Panc1 (cell line): ENCODE measurements around the gene SHISA5. TPM values are rescaled to one million over a fixed set of nuclear protein-coding genes. Genes with fewer than 3 reads are reported as not detected.

ENCODE experiments used
- ATAC-seq: fragments of 200-7000 bp; cut with Tn5 transposase; 2 replicates; pipeline ENCODE4 v1.9.1; 2020; ENCODE audit warnings: mild to moderate bottlenecking, moderate library complexity
- BruUV-seq: library from RNA; stranded (reverse); fragments of 400-500 nt; replicated peaks from 2 replicates; lab custom pipeline; 2021; lab: Mats Ljungman, UMichigan
- CTCF ChIA-PET: fragments of 300-600 bp; sonication (Branson Sonifier 250); formaldehyde crosslinking; loops from one replicate; lab custom pipeline; 2022; ENCODE audit warnings: antibody characterized with exemption; lab: Charles Lee
- POLR2A ChIA-PET: fragments of 300-600 bp; sonication (Branson Sonifier 250); formaldehyde crosslinking; loops from one replicate; lab custom pipeline; 2022; ENCODE audit warnings: antibody characterized with exemption; lab: Charles Lee
- DNase-seq: peaks from one replicate; pipeline ENCODE4 v3.0.0-alpha.2; 2010; ENCODE audit warnings: low read depth, low spot score
- H3K27ac ChIP-seq: 2 replicates; pipeline ENCODE4 v1.5.1; 2011; ENCODE audit warnings: mild to moderate bottlenecking, low read length, inconsistent platforms
- H3K27me3 ChIP-seq: fragments of 200-500 bp; sonication (Bioruptor generic); 2 replicates; pipeline ENCODE4 v1.6.0; 2014; ENCODE audit warnings: low read length, inconsistent platforms; ENCODE audit not compliant: control insufficient read depth, insufficient read depth
- H3K36me3 ChIP-seq: fragments of 200-500 bp; sonication (Bioruptor generic); 2 replicates; pipeline ENCODE4 v1.5.1; 2014; ENCODE audit warnings: inconsistent platforms, mild to moderate bottlenecking, low read length, moderate library complexity; ENCODE audit not compliant: control insufficient read depth, insufficient read depth
- H3K4me1 ChIP-seq: 2 replicates; pipeline ENCODE4 v1.5.1; 2011; ENCODE audit warnings: inconsistent platforms, mild to moderate bottlenecking, low read length, moderate library complexity; ENCODE audit not compliant: control insufficient read depth, insufficient read depth
- H3K4me3 ChIP-seq, 2 experiments: 2 replicates each; pipeline ENCODE4 v1.5.1; 2011 to 2012; ENCODE audit warnings: low read depth in 2 of 2, low read length in 2 of 2, mild to moderate bottlenecking in 2 of 2, inconsistent platforms in 1 of 2, moderate library complexity in 1 of 2
- H3K9me3 ChIP-seq: fragments of 200-500 bp; sonication (Bioruptor generic); 2 replicates; pipeline ENCODE4 v1.5.1; 2014; ENCODE audit warnings: low read depth, mild to moderate bottlenecking, inconsistent platforms, low read length, moderate library complexity; ENCODE audit not compliant: control insufficient read depth, insufficient read depth
- CTCF ChIP-seq: fragments of 450-650 bp; IDR thresholded peaks from 2 replicates; pipeline ENCODE4 v1.5.1; 2017; ENCODE audit warnings: mild to moderate bottlenecking
- POLR2AphosphoS5 ChIP-seq: IDR thresholded peaks from 2 replicates; pipeline ENCODE4 v1.6.1; 2012; ENCODE audit warnings: mild to moderate bottlenecking, low read depth, low read length, moderate library complexity
- REST ChIP-seq, 2 experiments: IDR thresholded peaks; 2 replicates each; pipeline ENCODE4 v1.6.1; 2011 to 2012; ENCODE audit warnings: low read depth in 2 of 2, control low read depth in 1 of 2, low read length in 1 of 2, mild to moderate bottlenecking in 1 of 2, moderate library complexity in 1 of 2; ENCODE audit not compliant: insufficient read depth in 1 of 2
- SIN3A ChIP-seq: IDR thresholded peaks from 2 replicates; pipeline ENCODE4 v1.6.1; 2012; ENCODE audit warnings: low read depth, mild to moderate bottlenecking, low read length, moderate library complexity, borderline replicate concordance; ENCODE audit not compliant: insufficient read depth
- TCF7L2 ChIP-seq: IDR thresholded peaks from 2 replicates; pipeline ENCODE4 v1.6.1; 2011; ENCODE audit warnings: mild to moderate bottlenecking, low read depth, low read length, inconsistent platforms
- in situ Hi-C: cut with HindIII; loops from 2 replicates; pipeline ENCODE4 v1.10.0; 2016; ENCODE audit warnings: low sequenced_read_pairs, low pct_unique_long_range_greater_than_20kb
- intact Hi-C: fragments of 100-400 bp; cut with micrococcal nuclease; formaldehyde crosslinking; loops from one replicate; pipeline ENCODE4 v1.10.0; 2022; ENCODE audit not compliant: unreplicated experiment
- total RNA-seq: library from RNA; stranded (reverse); gene quantifications from one replicate; pipeline ENCODE4 v1.2.1, GENCODE V29; 2021; ENCODE audit not compliant: unreplicated experiment

Gene SHISA5
- total RNA-seq, 1 experiment from 2014 or later: 122 TPM

GRCh38 chr3:48434591-48435222, 69.3 kb downstream of the SHISA5 start:
- H3K4me3 ChIP-seq: no peak overlapping the region
- no peak for ATAC-seq
- POLR2A ChIA-PET: no interaction called here
- H3K36me3 ChIP-seq: no peaks in the 10 kb centered on the region; the same call in 1 of the 2 replicates
- no peaks in the 10 kb centered on the region; the same call in 1 of the 2 replicates for H3K4me1 ChIP-seq
- in situ Hi-C loops: no loop called here
- no peaks in the 10 kb centered on the region for H3K27me3 ChIP-seq
- TF ChIP-seq TCF7L2 (no peak), CTCF (no peak), SIN3A (no peak), REST (IDR thresholded peaks at IDR 0.05; ENCODE audit: insufficient read depth in 1 of 2, low read depth in 2 of 2, low read length in 1 of 2) (no peak), POLR2AphosphoS5 (no peak)
- no TSS peak for BruUV-seq
- intact Hi-C loops: loop anchor here (5.0 kb wide), 3 partner anchors 32 to 162 kb away; no protein-coding TSS in a partner anchor
- H3K27ac ChIP-seq: no peak overlapping the region
- no peak for DNase-seq
- no peaks in the 10 kb centered on the region for H3K9me3 ChIP-seq
- CTCF ChIA-PET: interaction anchor here (1.0 kb wide), 1 partner anchor 34 kb away, joined by 8 read pairs; no protein-coding TSS in a partner anchor

- Histone ChIP-seq H3K36me3 (no peaks in the 10 kb centered on the region), H3K4me3 (no peak overlapping the region), H3K27me3 (no peaks in the 10 kb centered on the region), H3K9me3 (no peaks in the 10 kb centered on the region), H3K4me1 (no peaks in the 10 kb centered on the region; the same call in 1 of the 2 replicates), H3K27ac (no peak overlapping the region)
- CTCF ChIA-PET: interaction anchor here (0.5 to 1.0 kb wide), 2 partner anchors 33 to 62 kb away, joined by 3 to 8 read pairs; no protein-coding TSS in a partner anchor
- ATAC-seq: no peak
- in situ Hi-C loops (no loop called here), intact Hi-C loops (loop anchor here (5.0 kb wide), 1 partner anchor 151 kb away; no protein-coding TSS in a partner anchor)
- TF ChIP-seq REST (IDR thresholded peaks at IDR 0.05; ENCODE audit: insufficient read depth in 1 of 2, low read depth in 2 of 2, low read length in 1 of 2) (no peak), SIN3A (no peak), POLR2AphosphoS5 (no peak), CTCF (no peak), TCF7L2 (no peak)
- POLR2A ChIA-PET: interaction anchor here (0.6 kb wide), 1 partner anchor 31 kb away, joined by 3 read pairs; no protein-coding TSS in a partner anchor
- BruUV-seq: no TSS peak
- DNase-seq: no peak
Measured at GRCh38 chr3:48433472-48434118, 70.4 kb downstream of the SHISA5 start.
